Breast epithelium (tissue), 4 donors: ENCODE results near the gene PTPN14. TPM values are rescaled to one million over a fixed set of nuclear protein-coding genes. Genes with fewer than 3 reads are reported as not detected.
A peak's percentile ranks its signal among the peaks of the same experiment; 100 is the strongest.

Experiments used
- DNase-seq, 2 donors: peaks; one replicate each; pipeline ENCODE4 v3.0.0-alpha.2; 2019; ENCODE audit warnings: low spot score in 2 of 2
- H3K27ac ChIP-seq, 2 donors: fragments of 200-600 bp; sonication (generic) in 1 of 2; one replicate each; pipeline ENCODE4 v1.5.1; 2016 to 2019; ENCODE audit warnings: mild to moderate bottlenecking in 1 of 2
- H3K27me3 ChIP-seq, 2 donors: fragments of 200-600 bp; sonication (generic) in 1 of 2; one replicate each; pipeline versions ENCODE4 v1.5.1 to v1.6.0; 2017 to 2019; ENCODE audit warnings: control low read depth in 1 of 2, mild to moderate bottlenecking in 1 of 2
- H3K36me3 ChIP-seq: fragments of 200-600 bp; one replicate; pipeline ENCODE4 v1.5.1; 2019
- H3K4me1 ChIP-seq, 2 donors: fragments of 200-600 bp; sonication (generic); one replicate each; pipeline ENCODE4 v1.5.1; 2016 to 2019; ENCODE audit warnings: control low read depth in 1 of 2
- H3K4me3 ChIP-seq, 3 donors: fragments of 200-600 bp; sonication (generic); 1 replicate in 2 of 3; 2 replicates in 1 of 3; pipeline ENCODE4 v1.5.1; 2016 to 2019; ENCODE audit warnings: mild to moderate bottlenecking in 3 of 3, moderate library complexity in 2 of 3
- H3K9me3 ChIP-seq, 2 donors: fragments of 200-600 bp; sonication (generic) in 1 of 2; one replicate each; pipeline ENCODE4 v1.5.1; 2016 to 2019; ENCODE audit warnings: control low read depth in 1 of 2
- CTCF ChIP-seq, 3 donors: fragments of 450-650 bp; IDR thresholded peaks; one replicate each; pipeline ENCODE4 v1.5.1; 2016 to 2017; ENCODE audit warnings: antibody characterized with exemption in 3 of 3, mild to moderate bottlenecking in 3 of 3, moderate library complexity in 3 of 3
- POLR2A ChIP-seq: fragments of 450-650 bp; IDR thresholded peaks from one replicate; pipeline ENCODE4 v1.6.1; 2016; ENCODE audit warnings: antibody characterized with exemption, mild to moderate bottlenecking, moderate library complexity
- POLR2AphosphoS5 ChIP-seq, 3 donors: sonication (generic); formaldehyde crosslinking; IDR thresholded peaks; one replicate each; pipeline ENCODE4 v1.6.1; 2017; ENCODE audit warnings: antibody characterized with exemption in 3 of 3
- intact Hi-C: fragments of 100-400 bp; cut with DNase I; formaldehyde crosslinking; loops from one replicate; pipeline ENCODE4 v1.15.1; 2023; ENCODE audit warnings: low total_unique reads
- total RNA-seq, 3 donors: library from RNA; depleted of rRNA; stranded (reverse); fragments of >200 nt; gene quantifications; one replicate each; pipeline ENCODE4 v1.1.0, GENCODE V29; 2016

PTPN14 gene
- total RNA-seq, 3 donors from 2014 or later, result 30.4 to 57.4 (median 49.5) TPM

- Histone ChIP-seq H3K27ac (peak overlapping the region in 1 of 2 donors; percentile 8), H3K4me1 (peaks cover 0 to 3% of the 10 kb centered on the region in 2 donors), H3K36me3 (no peaks in the 10 kb centered on the region), H3K4me3 (no peak overlapping the region), H3K9me3 (no peaks in the 10 kb centered on the region), H3K27me3 (no peaks in the 10 kb centered on the region)
- TF ChIP-seq CTCF (IDR thresholded peaks at IDR 0.05) (no peak), POLR2A (no peak), POLR2AphosphoS5 (IDR thresholded peaks at IDR 0.05) (no peak)
- intact Hi-C loops, result no loop called here
- no peak for DNase-seq
These were observed 18.1 kb upstream of the PTPN14 start for GRCh38 chr1:214569357-214570004.

- H3K27me3 ChIP-seq, result no peaks in the 10 kb centered on the region
- TF ChIP-seq POLR2A (no peak), POLR2AphosphoS5 (IDR thresholded peaks at IDR 0.05) (no peak), CTCF (IDR thresholded peaks at IDR 0.05) (no peak)
- peaks cover 0 to 3% of the 10 kb centered on the region in 2 donors for H3K4me1 ChIP-seq
- H3K36me3 ChIP-seq, result no peaks in the 10 kb centered on the region
- no peak overlapping the region for H3K4me3 ChIP-seq
- no peaks in the 10 kb centered on the region for H3K9me3 ChIP-seq
- DNase-seq, result no peak
- peak overlapping the region in 1 of 2 donors; percentile 36 for H3K27ac ChIP-seq
- intact Hi-C loops, result no loop called here
These were observed 16.9 kb upstream of the PTPN14 start for GRCh38 chr1:214568328-214568727.

- TF ChIP-seq CTCF (IDR thresholded peaks at IDR 0.05), result no peak
- TF ChIP-seq POLR2A, result no peak
- no peak for TF ChIP-seq POLR2AphosphoS5 (IDR thresholded peaks at IDR 0.05)
- Histone ChIP-seq H3K9me3 (no peaks in the 10 kb centered on the region), H3K36me3 (no peaks in the 10 kb centered on the region), H3K4me3 (no peak overlapping the region), H3K27me3 (no peaks in the 10 kb centered on the region), H3K27ac (no peak overlapping the region), H3K4me1 (peaks cover 0 to 3% of the 10 kb centered on the region in 2 donors)
- intact Hi-C loops, result no loop called here
- no peak for DNase-seq
These were observed 16.1 kb upstream of the PTPN14 start for GRCh38 chr1:214567481-214567980.

- intact Hi-C loops, result no loop called here
- Histone ChIP-seq H3K36me3 (no peaks in the 10 kb centered on the region), H3K9me3 (no peaks in the 10 kb centered on the region), H3K4me1 (peaks cover 0 to 3% of the 10 kb centered on the region in 2 donors), H3K27me3 (no peaks in the 10 kb centered on the region), H3K27ac (no peak overlapping the region), H3K4me3 (no peak overlapping the region)
- no peak for TF ChIP-seq CTCF (IDR thresholded peaks at IDR 0.05)
- no peak for TF ChIP-seq POLR2A
- TF ChIP-seq POLR2AphosphoS5 (IDR thresholded peaks at IDR 0.05), result no peak
- no peak for DNase-seq
These were observed 15.0 kb upstream of the PTPN14 start for GRCh38 chr1:214566158-214567104.

GRCh38 chr1:214565310-214565709 is 13.9 kb upstream of the PTPN14 start:
- Histone ChIP-seq H3K9me3 (no peaks in the 10 kb centered on the region), H3K4me1 (peaks cover 0 to 3% of the 10 kb centered on the region in 2 donors), H3K4me3 (no peak overlapping the region), H3K27ac (no peak overlapping the region), H3K36me3 (no peaks in the 10 kb centered on the region), H3K27me3 (no peaks in the 10 kb centered on the region)
- DNase-seq, result no peak
- no peak for TF ChIP-seq CTCF (IDR thresholded peaks at IDR 0.05)
- TF ChIP-seq POLR2A, result no peak
- no peak for TF ChIP-seq POLR2AphosphoS5 (IDR thresholded peaks at IDR 0.05)
- intact Hi-C loops, result no loop called here
